ENCODE results near the gene RPL29.

RPL29 gene

DNA sequence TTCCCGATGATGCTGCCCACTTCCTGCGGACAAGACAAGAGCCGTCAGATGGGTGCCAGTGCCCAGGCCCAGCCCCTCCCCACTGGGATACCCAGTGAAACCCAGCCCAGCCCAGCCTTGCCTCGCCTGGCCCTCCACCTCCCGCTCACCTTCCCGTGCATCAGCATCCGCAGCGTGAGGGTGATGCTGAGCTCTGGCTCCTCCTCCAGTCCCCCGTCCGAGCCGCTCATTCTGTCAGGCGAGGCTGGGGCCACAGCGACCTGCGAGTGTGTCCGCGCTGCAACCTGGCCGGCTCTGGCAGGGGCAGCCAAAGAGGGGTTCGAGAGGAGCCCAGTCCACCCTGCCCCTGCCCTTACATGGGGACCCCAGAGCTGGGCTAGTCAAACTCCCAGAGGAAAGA, 34.7 kb downstream of the RPL29 start:
- no peak for FAIRE-seq

GRCh38 chr3:51960386-51960785, 35.3 kb downstream of the RPL29 start:
- DNase-seq (ENCODE audit: insufficient read length, low spot score) (no peak), FAIRE-seq (no peak)
- no peak for TF ChIP-seq SPI1 (IDR thresholded peaks at IDR 0.05; ENCODE audit: low read depth, low read length)
- TF ChIP-seq POLR2AphosphoS5 (IDR thresholded peaks at IDR 0.05; ENCODE audit: low read depth, low read length): no peak
- TF ChIP-seq PAX5 (IDR thresholded peaks at IDR 0.05; ENCODE audit: insufficient read depth, low read length, severe bottlenecking): no peak
- TF ChIP-seq TAF1 (IDR thresholded peaks at IDR 0.05; ENCODE audit: low read depth, low read length): no peak
- TF ChIP-seq POU2F2 (IDR thresholded peaks at IDR 0.05; ENCODE audit: low read depth, low read length): no peak
- no peak for TF ChIP-seq POLR2A (IDR thresholded peaks at IDR 0.05; ENCODE audit: low read depth, low read length)

More for the DNA sequence above, 34.7 kb downstream of the RPL29 start:
- no peak for DNase-seq (ENCODE audit: insufficient read length, low spot score)
- no peak for TF ChIP-seq PAX5 (IDR thresholded peaks at IDR 0.05; ENCODE audit: insufficient read depth, low read length, severe bottlenecking)
- TF ChIP-seq POLR2A (IDR thresholded peaks at IDR 0.05; ENCODE audit: low read depth, low read length): no peak
- TF ChIP-seq POU2F2 (IDR thresholded peaks at IDR 0.05; ENCODE audit: low read depth, low read length): no peak
- no peak for TF ChIP-seq POLR2AphosphoS5 (IDR thresholded peaks at IDR 0.05; ENCODE audit: low read depth, low read length)
- no peak for TF ChIP-seq SPI1 (IDR thresholded peaks at IDR 0.05; ENCODE audit: low read depth, low read length)
- no peak for TF ChIP-seq TAF1 (IDR thresholded peaks at IDR 0.05; ENCODE audit: low read depth, low read length)

GRCh38 chr3:51959651-51960050, 36.0 kb downstream of the RPL29 start:
- TF ChIP-seq TAF1 (IDR thresholded peaks at IDR 0.05; ENCODE audit: low read depth, low read length): no peak
- FAIRE-seq (no peak), DNase-seq (ENCODE audit: insufficient read length, low spot score) (no peak)

- TF ChIP-seq POLR2AphosphoS5 (IDR thresholded peaks at IDR 0.05; ENCODE audit: low read depth, low read length): no peak
- no peak for TF ChIP-seq POLR2A (IDR thresholded peaks at IDR 0.05; ENCODE audit: low read depth, low read length)
- no peak for DNase-seq (ENCODE audit: insufficient read length, low spot score)
- FAIRE-seq: no peak
Measured at GRCh38 chr3:51958603-51959521, 36.8 kb downstream of the RPL29 start.

- no peak for TF ChIP-seq POU2F2 (IDR thresholded peaks at IDR 0.05; ENCODE audit: low read depth, low read length)
- no peak for TF ChIP-seq POLR2AphosphoS5 (IDR thresholded peaks at IDR 0.05; ENCODE audit: low read depth, low read length)
- no peak for TF ChIP-seq SPI1 (IDR thresholded peaks at IDR 0.05; ENCODE audit: low read depth, low read length)
- TF ChIP-seq PAX5 (IDR thresholded peaks at IDR 0.05; ENCODE audit: insufficient read depth, low read length, severe bottlenecking): no peak
- TF ChIP-seq POLR2A (IDR thresholded peaks at IDR 0.05; ENCODE audit: low read depth, low read length): no peak
- no peak for TF ChIP-seq TAF1 (IDR thresholded peaks at IDR 0.05; ENCODE audit: low read depth, low read length)
- DNase-seq (ENCODE audit: insufficient read length, low spot score) (no peak), FAIRE-seq (no peak)
Measured at GRCh38 chr3:51957520-51958205, 38.0 kb downstream of the RPL29 start.

DNA sequence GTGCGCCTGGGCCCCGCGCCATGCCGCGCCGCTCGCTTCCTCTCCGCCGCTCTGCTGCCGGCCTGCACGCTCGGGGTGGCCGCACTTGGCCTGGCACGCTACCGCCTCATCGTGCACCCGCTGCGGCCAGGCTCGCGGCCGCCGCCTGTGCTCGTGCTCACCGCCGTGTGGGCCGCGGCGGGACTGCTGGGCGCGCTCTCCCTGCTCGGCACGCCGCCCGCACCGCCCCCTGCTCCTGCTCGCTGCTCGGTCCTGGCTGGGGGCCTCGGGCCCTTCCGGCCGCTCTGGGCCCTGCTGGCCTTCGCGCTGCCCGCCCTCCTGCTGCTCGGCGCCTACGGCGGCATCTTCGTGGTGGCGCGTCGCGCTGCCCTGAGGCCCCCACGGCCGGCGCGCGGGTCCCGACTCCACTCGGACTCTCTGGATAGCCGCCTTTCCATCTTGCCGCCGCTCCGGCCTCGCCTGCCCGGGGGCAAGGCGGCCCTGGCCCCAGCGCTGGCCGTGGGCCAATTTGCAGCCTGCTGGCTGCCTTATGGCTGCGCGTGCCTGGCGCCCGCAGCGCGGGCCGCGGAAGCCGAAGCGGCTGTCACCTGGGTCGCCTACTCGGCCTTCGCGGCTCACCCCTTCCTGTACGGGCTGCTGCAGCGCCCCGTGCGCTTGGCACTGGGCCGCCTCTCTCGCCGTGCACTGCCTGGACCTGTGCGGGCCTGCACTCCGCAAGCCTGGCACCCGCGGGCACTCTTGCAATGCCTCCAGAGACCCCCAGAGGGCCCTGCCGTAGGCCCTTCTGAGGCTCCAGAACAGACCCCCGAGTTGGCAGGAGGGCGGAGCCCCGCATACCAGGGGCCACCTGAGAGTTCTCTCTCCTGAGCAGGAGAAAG, 39.6 kb downstream of the RPL29 start:
- FAIRE-seq (peak; percentile 63), DNase-seq (ENCODE audit: insufficient read length, low spot score) (peak; percentile 59)
- no peak for TF ChIP-seq POLR2AphosphoS5 (IDR thresholded peaks at IDR 0.05; ENCODE audit: low read depth, low read length)
- no peak for TF ChIP-seq TAF1 (IDR thresholded peaks at IDR 0.05; ENCODE audit: low read depth, low read length)

GRCh38 chr3:51955175-51955892, 40.4 kb downstream of the RPL29 start, which contains the start of gene GPR62:
Gene GPR62, plus strand, starts transcription at chr3:51955381. Its CDS starts 272 bp downstream, at chr3:51955653.
- no peak for TF ChIP-seq POU2F2 (IDR thresholded peaks at IDR 0.05; ENCODE audit: low read depth, low read length)
- no peak for FAIRE-seq

DNA sequence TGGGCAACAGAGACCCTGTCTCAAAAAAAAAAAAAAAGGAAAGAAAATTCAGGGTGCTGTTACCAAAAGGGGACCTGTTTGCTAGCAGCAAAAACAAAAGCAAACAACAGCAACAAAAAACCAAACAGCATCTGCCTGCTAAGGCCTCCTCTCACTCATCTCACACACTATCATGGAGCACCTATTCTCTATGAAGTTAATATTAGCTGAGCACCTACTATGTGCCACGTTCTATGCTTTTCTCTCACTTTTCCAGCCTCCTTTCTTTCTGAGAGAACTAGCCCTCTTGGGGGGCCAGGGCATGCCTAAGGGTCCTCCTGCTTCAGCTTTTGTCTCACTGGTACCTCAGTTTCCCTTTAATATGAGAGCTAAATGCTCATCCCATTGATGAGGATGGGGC, 41.0 kb downstream of the RPL29 start:
- TF ChIP-seq POU2F2 (IDR thresholded peaks at IDR 0.05; ENCODE audit: low read depth, low read length) (no peak), TAF1 (IDR thresholded peaks at IDR 0.05; ENCODE audit: low read depth, low read length) (no peak), POLR2A (IDR thresholded peaks at IDR 0.05; ENCODE audit: low read depth, low read length) (no peak), PAX5 (IDR thresholded peaks at IDR 0.05; ENCODE audit: insufficient read depth, low read length, severe bottlenecking) (no peak), SPI1 (IDR thresholded peaks at IDR 0.05; ENCODE audit: low read depth, low read length) (no peak), POLR2AphosphoS5 (IDR thresholded peaks at IDR 0.05; ENCODE audit: low read depth, low read length) (no peak)
- FAIRE-seq (no peak), DNase-seq (ENCODE audit: insufficient read length, low spot score) (no peak)

More at GRCh38 chr3:51955175-51955892, 40.4 kb downstream of the RPL29 start, which contains the start of gene GPR62:
- DNase-seq (ENCODE audit: insufficient read length, low spot score): no peak

- FAIRE-seq: no peak
- TF ChIP-seq TAF1 (IDR thresholded peaks at IDR 0.05; ENCODE audit: low read depth, low read length): no peak
- peak; percentile 35; the same call in 1 of the 2 replicates for TF ChIP-seq SPI1 (IDR thresholded peaks at IDR 0.05; ENCODE audit: low read depth, low read length)
- no peak for DNase-seq (ENCODE audit: insufficient read length, low spot score)
Measured at GRCh38 chr3:51954105-51954504, 41.6 kb downstream of the RPL29 start.
